GM21515 (cell line): ENCODE results near the gene RANBP17.
"Not testable (repeated sequence)": the region's sequence is repeated elsewhere in the genome, so short reads cannot be mapped to it uniquely, and the experiment has no call there.

Source experiments
- ATAC-seq: cut with Tn5 transposase; IDR thresholded peaks from one replicate; pipeline ENCODE4 v1.9.1; 2021; ENCODE audit not compliant: unreplicated experiment

Gene RANBP17

DNA sequence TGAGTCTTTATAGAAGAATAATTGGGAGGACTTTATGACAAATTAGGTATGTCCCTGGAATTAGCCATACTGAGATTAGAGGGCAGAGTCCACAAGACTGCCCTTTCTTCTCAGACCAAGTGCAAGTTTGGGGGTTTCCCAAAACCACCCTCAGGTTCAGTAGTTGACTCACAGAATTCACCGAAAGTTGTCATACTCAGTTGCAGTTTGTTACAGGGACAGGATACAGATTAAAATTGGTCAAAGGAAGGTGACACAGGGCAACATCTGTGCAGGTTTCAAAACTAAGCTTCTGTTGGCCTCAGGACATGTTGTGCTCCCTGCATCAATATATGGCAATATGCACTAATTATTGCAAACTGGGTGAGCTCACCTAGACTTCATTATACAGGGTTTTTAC lies 3.8 kb downstream of the RANBP17 start:
- no peak for ATAC-seq

DNA sequence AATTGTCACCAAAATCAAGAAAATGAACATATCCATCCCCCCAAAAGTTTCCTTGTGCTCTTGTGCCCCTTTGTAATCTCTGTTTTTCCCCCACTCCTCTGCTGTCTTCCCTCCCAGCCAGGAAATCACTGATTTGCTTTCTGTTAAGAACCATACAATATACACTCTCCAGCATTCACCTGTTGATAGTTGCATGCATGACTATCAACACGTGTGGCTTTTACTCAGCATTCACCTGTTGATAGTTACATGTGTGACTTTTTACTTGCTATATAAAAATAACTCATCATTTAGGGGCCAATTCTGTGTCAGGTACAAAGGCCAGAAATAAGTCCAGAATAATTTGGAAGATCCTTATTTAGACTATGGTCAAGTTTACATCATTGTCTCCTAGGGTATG lies 6.0 kb downstream of the RANBP17 start:
- no peak for ATAC-seq

DNA sequence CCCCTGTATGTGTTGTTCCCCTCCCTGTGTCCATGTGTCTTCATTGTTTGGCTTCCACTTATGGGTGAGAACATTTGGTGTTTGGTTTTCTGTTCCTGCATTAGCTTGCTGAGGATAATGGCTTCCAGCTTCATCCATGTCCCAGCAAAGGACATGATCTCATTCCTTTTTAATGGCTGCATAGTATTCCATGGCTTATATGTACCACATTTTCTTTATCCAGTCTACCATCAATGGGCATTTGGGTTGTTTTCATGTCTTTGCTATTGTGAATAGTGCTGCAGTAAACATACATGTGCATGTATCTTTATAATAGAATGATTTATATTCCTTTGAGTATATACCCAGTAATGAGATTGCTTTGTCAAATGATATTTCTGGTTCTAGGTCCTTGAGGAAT lies 8.6 kb downstream of the RANBP17 start:
- not testable (repeated sequence) for ATAC-seq

DNA sequence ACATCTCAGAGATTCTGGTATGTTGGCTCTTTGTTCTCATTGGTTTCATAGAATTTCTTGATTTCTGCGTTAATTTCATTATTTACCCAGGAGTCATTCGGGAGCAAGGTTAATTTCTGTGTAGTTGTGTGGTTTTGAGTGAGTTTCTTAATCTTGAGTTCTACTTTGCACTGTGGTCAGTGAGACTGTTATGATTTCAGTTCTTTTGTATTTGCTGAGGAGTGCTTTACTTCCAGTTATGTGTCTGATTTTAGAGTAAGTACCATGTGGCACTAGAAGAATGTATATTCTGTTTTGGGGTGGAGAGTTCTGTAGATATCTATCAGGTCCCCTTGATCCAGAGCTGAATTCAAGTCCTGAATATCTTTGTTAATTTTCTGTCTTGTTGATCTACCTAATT lies 12.2 kb downstream of the RANBP17 start:
- ATAC-seq, result no peak

DNA sequence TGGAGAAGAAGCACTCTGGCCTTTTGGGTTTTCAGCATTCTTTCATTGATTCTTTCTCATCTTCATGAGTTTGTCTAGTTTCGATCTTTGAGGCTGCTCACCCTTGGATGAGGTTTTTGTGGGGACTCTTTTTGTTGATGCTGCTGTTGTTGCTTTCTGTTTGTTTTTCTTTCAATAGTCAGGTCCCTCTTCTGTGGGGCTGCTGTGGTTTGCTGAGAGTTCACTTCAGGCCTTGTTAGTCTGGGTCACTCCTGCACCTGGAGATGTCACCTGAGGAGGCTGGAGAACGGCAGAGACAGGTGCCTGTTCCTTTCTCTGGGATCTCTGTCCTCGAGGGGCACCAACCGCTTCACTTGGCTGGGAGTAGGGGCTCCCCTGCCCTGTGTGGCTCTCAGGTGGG lies 14.0 kb downstream of the RANBP17 start:
- ATAC-seq, result no peak

DNA sequence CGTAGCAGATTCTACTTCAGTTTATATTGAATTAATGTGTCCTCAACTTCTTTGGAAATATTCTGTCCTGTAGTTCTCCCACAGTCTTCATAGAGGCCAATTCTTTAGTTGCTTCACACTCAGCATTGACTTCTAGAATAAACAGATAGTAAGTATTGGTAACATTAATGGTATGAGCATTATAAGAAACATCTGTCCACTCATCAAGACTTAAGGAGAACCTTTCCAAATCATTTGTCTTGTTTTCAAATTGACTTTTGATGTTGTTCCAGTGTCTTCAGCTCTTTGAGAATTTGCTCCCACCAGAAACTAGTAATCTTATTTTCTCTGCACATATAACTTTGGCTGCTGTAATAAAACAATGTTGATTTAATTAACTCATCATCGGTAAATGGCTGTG lies 18.3 kb downstream of the RANBP17 start:
- no peak for ATAC-seq

DNA sequence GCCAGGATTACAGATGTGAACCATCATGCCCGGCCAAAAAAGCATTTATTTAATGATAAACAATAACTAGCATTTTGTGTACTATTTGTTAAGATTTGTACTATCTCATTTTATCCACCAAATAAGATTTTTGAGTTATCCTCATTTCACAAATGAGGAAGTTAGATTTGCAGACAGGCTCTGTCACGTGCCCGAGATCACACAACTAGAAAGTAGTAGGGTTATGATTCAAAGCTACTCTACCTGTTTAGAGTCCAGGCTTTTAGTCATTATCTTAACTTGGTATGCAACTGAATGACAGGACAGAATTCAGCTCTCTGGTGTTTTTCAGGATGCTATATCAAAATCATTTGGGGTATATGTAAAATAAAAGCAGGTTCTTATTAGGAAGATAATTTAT lies 20.5 kb downstream of the RANBP17 start:
- ATAC-seq, result no peak

DNA sequence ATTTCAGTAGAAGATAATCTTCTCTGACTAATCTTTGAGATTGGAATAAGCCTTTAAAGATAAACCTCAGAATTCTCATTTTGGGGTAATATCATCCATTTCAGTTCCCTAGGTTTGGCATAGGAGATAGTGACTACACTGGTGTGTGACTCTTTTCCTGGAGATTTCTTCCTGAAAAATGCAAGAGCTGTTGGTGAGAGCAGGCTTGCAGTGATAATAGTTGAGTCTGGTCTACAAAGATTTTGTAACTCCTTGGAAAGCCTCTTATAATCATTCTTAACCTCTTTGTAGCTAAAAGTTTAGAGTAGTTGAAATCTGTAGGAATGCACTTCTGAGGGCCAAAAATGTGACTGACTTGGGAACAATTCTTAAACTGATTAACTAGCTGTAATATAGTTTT lies 23.4 kb downstream of the RANBP17 start:
- no peak for ATAC-seq

DNA sequence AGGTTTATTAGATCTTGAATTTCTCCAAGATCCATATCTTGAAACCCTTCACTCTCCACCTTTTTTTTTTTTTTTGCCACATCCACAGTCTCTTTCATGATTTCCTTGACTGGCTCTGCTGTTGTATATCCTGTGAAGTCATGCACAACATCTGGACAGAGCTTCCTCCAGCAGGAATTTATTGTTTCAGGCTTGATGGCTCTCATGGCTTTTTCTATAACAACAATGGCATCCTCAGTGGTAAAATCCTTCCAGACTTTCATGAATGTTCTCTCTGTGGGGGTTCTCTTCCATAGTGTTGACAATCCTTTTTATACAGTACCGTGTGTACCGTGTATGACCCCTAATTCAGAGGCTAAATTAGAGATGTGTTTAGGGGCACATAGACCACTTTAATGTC lies 24.0 kb downstream of the RANBP17 start:
- no peak for ATAC-seq

DNA sequence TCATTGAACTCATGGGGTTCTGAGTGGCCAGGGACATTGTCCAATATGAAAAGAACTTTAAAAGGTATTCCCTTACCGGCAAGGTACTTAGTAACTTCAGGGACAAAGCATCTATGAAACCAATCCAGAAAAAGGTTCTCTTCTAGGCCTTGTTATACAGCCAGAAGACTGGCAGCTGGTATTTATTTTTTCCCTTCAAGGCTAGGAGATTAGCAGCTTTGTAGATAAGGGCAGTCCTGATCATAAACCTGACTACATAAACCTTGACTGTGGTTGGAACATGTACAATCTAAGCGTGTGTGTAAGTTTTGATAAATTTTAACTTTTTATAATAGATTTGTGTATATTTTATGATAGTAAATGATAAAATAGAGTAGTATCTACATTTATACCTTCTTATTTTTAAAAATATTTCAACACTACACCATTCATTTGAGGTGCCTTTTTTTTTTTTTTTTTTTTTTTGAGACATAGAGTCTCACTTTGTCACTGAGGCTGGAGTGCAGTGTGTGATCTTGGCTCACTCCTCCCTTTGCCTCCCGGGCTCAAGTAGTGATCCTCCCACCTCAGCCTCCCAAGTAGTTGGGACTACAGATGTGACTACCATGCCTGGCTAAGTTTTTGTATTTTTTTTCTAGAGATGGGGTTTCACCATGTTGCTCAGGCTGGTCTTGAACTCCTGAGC lies 24.5 kb downstream of the RANBP17 start:
- ATAC-seq, result no peak

DNA sequence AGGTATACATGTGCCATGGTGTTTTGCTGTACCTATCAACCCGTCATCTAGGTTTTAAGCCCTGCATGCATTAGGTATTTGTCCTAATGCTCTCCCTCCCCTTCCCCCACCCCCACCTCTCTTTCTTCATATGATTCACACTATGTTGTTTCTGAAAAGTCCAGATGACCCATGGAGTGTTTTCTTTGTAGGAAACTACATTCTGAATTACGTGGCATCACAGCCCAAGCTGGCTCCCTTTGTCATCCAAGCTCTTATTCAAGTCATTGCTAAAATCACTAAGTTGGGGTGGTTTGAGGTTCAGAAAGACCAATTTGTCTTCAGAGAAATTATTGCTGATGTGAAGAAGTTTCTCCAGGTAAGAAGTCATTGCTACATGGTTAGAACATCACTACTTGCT lies 30.4 kb downstream of the RANBP17 start:
- ATAC-seq, result no peak

DNA sequence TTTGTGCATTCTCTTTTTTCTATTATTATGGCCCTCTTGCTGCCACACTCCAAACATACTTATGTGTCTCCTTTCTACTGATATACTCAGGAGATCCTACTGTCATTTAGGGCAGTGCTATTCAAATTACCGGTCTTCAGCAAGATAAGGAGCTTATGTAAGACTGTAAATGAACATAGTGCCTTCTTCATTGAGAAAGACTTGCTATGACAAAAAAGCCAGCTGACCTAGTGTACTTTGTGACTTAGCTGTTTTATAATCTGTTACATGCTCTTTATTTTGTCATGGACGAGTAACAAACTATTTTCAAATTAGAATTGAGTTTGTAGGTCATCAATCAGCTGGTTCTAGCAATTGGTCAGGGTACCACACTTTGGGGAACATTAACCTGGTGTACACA lies 32.8 kb downstream of the RANBP17 start:
- ATAC-seq, result no peak

DNA sequence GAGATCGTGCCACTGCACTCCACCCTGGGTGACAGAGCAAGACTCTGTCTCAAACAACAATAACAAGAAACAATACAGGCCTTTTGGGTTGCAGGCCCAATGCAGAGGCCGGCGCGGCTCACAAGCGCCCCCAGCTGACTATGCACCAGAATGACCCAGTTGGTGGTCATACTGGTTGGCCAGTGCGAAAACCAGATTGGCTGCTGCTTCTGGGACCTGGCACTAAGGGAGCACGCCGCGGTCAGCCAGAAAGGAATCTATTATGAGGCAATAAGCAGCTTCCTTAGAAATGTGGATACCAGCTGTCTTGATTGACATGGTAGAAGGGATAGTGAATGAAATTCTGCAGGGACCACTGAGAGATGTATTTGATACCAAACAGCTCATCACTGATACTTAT lies 35.0 kb downstream of the RANBP17 start:
- ATAC-seq, result no peak

DNA sequence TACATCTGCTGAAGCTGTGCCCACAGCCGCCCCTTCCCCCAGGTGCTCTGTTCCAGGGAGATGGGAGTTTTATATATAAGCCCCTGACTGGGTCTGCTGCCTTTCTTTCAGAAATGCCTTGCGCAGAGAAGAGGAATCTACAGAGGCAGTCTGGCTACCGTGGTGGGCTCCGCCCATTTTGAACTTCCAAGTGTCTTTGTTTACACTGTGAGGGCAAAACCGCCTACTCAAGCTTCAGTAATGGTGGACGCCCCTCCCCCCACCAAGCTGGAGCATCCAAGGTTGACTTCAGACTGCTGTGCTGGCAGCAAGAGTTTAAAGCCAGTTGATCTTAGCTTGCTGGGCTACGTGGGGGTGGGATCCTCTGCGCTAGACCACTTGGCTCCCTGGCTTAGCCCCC lies 41.3 kb downstream of the RANBP17 start:
- no peak for ATAC-seq

DNA sequence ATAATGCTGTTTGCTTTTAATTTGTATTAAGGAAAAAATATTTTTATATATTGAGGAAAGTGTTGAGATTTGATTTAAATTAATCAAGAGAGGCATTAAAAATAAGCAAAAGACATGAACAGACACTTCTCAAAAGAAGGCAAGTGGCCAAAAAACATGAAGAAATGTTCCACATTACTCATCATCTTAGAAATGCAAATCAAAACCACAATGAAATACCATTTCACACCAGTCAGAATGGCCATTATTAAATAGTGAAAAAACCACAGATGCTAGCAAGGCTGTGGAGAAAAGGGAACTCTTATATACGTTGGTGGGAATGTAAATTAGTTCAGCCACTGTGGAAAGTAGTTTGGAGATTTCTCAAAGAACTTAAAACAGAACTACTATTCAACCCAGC lies 45.9 kb downstream of the RANBP17 start:
- ATAC-seq, result no peak

DNA sequence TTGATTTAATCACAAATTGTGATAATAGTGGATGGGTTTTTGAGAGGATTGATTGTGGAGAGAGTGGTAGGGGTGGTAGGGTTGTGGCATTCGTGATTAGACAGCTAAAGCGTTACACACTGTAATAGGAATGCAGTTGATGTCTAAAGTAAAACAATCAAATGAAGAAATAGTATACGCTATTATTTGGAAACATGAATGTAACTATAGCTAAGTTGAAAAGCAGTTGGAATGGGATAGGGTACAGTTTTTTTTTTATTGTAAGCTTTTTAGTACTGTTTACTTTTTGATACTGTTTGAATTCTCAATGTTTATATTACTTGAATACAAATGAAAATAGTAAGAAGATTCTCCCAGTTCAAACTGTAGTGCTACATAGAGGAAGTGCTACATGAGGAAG lies 51.8 kb downstream of the RANBP17 start:
- ATAC-seq, result no peak

DNA sequence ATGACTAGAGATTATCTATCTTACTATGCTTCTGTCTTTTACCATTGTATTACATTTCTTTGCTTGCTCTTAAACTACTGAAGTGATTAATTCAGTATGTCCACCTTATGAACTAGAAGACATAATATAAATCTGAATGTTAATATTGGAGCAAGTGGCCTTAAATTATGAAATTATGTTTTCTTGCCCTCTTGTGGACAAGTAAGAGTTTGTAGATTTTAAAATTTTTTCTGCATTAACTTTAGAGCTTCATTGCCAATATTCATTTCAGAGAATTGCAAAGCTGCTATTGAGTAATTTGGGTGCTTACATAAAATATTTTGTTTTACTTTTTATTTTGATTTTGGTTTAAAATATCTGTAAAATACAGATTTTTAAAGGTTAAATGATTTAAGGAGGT lies 55.3 kb downstream of the RANBP17 start:
- no peak for ATAC-seq

DNA sequence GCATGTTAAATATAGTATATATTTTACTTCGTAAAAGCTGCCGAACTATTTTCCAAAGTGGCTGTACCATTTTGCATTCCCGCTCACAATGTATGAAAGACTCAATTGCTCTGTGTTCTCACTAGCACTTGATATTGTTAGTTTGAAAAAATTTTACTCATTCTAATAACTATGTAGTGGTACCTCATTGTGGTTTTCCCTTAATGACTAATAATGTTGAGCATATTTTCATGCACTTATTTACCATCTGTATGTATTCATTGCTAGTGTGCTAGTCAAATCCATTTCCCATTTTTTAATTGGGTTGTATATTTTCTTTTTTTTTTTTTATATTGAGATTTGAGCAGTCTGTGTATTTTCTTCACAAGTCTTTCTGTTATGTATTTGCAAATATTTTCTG lies 58.4 kb downstream of the RANBP17 start:
- no peak for ATAC-seq

DNA sequence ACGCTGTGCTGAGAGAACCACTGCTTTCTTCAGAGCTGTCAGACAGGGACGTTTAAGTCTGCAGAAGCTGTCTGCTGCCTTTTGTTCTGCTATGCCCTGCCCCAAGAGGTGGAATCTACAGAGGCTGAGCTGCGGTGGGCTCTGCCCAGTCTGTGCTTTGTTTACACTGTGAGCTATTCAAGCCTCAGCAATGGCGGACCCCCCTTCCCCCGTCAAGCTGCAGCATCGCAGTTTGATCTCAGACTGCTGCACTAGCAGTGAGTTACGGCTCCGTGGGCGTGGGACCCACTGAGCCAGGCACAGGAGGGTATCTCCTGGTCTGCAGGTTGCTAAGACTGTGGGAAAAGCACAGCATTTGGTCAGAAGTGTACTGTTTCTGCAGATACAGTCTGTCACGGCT lies 60.5 kb downstream of the RANBP17 start:
- not testable (repeated sequence) for ATAC-seq

DNA sequence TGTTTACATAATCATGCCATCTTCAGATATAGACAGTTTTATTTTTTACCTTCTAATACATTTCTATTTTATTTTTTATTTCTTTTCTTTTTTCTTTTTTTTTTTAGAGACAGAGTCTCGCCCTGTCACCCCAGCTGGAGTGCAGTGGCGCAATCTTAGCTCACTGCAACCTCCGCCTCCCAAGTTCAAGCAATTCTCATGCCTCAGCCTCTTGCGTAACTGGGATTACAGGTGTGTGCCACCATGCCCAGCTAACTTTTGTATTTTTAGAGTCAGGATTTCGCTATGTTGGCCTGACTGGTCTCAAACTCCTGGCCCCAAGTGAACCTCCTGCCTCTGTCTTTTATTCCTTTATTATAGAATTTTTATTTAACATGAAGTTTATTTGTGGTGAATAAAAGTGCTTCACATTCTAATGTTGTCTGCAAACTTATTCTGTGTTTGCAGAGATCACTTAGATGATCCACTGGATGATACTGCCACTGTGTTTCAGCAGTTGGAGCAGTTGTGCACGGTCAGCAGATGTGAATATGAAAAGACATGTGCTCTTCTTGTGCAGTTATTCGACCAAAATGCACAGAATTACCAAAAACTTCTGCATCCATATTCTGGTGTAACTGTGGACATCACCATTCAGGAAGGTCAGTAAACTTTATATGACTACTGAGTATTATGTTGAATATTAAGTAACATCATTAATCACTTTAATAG lies 62.2 kb downstream of the RANBP17 start:
- ATAC-seq, result no peak

DNA sequence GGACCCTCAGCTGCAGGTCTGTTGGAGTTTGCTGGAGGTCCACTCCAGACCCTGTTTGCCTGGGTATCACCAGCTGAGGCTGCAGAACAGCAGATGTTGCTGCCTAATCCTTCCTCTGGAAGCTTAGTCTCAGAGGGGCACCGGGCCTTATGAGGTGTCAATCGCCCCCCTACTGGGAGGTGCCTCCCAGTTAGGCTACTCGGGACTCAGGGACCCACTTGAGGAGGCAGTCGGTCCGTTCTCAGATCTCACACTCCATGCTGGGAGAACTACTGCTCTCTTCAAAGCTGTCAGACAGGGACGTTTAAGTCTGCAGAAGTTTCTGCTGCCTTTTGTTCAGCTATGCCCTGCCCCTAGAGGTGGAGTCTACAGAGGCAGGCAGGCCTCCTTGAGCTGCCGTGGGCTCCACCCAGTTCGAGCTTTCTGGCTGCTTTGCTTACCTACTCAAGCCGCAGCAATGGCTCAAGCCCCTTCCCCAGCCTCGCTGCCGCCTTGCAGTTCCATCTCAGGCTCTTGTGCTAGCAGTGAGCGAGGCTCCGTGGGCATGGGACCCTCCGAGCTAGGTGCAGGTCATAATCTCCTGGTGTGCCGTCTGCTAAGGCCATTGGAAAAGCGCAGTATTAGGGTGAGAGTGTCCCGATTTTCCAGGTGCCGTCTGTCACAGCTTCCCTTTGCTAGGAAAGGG lies 73.9 kb downstream of the RANBP17 start:
- ATAC-seq, result not testable (repeated sequence)

DNA sequence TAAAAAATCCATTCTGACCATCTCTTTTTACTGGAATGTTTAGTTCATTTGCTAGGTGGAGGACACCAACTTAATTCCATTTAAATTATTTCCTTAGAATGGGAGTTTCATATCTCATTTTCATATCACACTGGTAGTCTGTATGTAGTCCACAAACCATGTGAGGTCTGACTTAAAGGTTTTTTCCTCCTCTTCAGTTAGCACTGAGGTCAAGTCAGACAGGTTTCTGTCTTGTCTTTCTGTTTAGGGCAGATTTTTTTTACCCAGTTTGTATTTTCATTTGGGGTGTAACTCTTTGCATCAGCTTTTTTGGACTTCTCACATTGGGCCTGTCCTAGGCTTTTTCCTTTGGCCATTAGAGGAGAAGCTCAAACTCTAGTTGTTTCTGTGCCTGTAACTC lies 75.3 kb downstream of the RANBP17 start:
- no peak for ATAC-seq
